Measurements from ENCODE around the gene TEAD1. TPM values are rescaled to one million over a fixed set of nuclear protein-coding genes. Genes with fewer than 3 reads are reported as not detected.

TEAD1 gene
- total and polyA plus RNA-seq, 7 donors, result 3.2 to 200 (median 155) TPM

DNA sequence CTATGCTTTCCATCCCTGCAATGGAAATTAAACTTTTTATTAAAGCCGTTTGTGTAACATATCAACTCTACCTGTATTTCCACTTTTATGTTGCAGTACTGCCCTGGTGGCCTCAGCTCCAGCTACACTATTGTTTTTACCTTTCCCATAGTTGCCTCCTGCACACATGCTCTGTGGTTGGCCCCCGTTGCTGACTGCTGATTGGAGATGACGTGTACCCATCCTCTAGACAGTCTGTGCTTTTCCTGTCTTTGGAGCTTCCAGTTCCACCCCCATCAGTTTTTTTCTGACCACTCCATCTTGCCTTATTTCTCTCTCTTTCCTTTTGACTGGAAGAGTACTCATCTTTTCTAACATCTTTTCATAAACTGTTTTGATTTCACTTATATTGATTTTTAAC lies 123.8 kb downstream of the TEAD1 start:
- no peaks in the 10 kb centered on the region for H3K9me3 ChIP-seq
- no peaks in the 10 kb centered on the region for H3K27me3 ChIP-seq
- H3K4me3 ChIP-seq, result no peak overlapping the region
- no peaks in the 10 kb centered on the region for H3K36me3 ChIP-seq
- 83 to 86% methylated on average over 3 of the region's 3 CpGs for WGBS, 2 donors
- no peak for DNase-seq
- H3K27ac ChIP-seq, result peak overlapping the region; percentile 25 to 81 (median 78)
- TF ChIP-seq, protein P1, sequence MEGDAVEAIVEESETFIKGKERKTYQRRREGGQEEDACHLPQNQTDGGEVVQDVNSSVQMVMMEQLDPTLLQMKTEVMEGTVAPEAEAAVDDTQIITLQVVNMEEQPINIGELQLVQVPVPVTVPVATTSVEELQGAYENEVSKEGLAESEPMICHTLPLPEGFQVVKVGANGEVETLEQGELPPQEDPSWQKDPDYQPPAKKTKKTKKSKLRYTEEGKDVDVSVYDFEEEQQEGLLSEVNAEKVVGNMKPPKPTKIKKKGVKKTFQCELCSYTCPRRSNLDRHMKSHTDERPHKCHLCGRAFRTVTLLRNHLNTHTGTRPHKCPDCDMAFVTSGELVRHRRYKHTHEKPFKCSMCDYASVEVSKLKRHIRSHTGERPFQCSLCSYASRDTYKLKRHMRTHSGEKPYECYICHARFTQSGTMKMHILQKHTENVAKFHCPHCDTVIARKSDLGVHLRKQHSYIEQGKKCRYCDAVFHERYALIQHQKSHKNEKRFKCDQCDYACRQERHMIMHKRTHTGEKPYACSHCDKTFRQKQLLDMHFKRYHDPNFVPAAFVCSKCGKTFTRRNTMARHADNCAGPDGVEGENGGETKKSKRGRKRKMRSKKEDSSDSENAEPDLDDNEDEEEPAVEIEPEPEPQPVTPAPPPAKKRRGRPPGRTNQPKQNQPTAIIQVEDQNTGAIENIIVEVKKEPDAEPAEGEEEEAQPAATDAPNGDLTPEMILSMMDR (IDR thresholded peaks at IDR 0.05), result no peak
- no peak for TF ChIP-seq POLR2A (IDR thresholded peaks at IDR 0.05)
- no peak for TF ChIP-seq POLR2AphosphoS5 (IDR thresholded peaks at IDR 0.05)
- TF ChIP-seq EP300 (IDR thresholded peaks at IDR 0.05), result no peak
- intact Hi-C loops (cut with DNase I), result no loop called here
- peaks cover 0 to 61% (median 44%) of the 10 kb centered on the region in 4 donors for H3K4me1 ChIP-seq

DNA sequence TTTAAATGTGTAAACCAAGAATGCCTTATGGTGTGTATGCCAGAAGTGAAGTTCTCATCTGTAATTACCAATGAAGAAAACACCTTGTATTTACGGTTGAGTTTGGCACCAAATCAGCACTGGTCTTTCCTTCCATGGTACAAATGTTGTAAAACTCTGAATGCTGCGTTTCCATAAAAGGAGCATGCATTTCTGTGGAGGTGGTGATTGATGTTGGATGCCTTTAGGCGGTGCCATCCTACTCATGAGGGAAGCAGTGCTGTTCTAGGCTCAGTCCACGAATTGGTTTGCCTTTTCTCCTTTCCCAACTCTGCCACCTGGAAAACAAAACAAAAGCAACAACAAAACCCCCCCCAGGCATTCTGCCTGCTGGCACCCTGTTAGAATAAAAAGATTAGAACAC lies 124.4 kb downstream of the TEAD1 start:
- intact Hi-C loops (cut with DNase I), result no loop called here
- whole genome bisulfite sequencing, 2 donors, result 23 to 49% methylated on average over 4 of the region's 4 CpGs
- Histone ChIP-seq H3K4me3 (no peak overlapping the region), H3K27ac (peak overlapping the region; percentile 25 to 81 (median 78)), H3K9me3 (no peaks in the 10 kb centered on the region), H3K4me1 (peaks cover 0 to 67% (median 51%) of the 10 kb centered on the region in 4 donors), H3K36me3 (no peaks in the 10 kb centered on the region), H3K27me3 (no peaks in the 10 kb centered on the region)
- peak in 1 of 4 donors; percentile 27 for TF ChIP-seq EP300 (IDR thresholded peaks at IDR 0.05)
- TF ChIP-seq POLR2A (IDR thresholded peaks at IDR 0.05), result no peak
- TF ChIP-seq, protein P1 (IDR thresholded peaks at IDR 0.05), result no peak
- TF ChIP-seq POLR2AphosphoS5 (IDR thresholded peaks at IDR 0.05), result peak in 2 of 4 donors; percentile 30 to 31
- peak; percentile 68 for DNase-seq

DNA sequence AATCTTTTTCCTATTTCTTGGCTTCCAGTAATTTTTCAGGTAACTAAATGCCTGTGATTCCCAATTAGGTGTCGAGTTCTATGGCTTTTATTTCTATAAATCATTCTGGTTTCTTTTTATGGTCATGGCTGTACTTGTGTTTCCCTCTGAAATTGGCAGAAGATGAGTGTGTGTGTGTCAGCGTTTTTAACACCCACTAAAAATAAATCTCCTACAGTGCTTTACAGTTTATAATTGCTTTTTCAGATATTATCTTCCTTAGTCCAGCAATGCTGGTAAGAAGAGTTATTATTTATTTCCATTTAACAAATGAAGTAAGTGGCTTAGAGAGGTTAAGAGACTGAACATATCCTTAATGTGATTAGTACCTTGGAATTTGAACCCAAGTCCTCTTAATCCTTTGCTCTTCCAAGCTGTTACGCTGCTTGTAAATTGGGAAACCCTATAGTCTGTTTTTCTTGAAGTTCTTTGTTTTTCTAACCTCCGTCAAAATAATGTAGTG lies 125.2 kb downstream of the TEAD1 start:
- Histone ChIP-seq H3K27me3 (no peaks in the 10 kb centered on the region), H3K4me1 (peaks cover 0 to 70% (median 58%) of the 10 kb centered on the region in 4 donors), H3K4me3 (no peak overlapping the region), H3K9me3 (no peaks in the 10 kb centered on the region), H3K36me3 (no peaks in the 10 kb centered on the region), H3K27ac (peak overlapping the region; percentile 25 to 81 (median 78))
- 11 to 51% methylated on average over 4 of the region's 4 CpGs for WGBS, 2 donors
- TF ChIP-seq EP300 (IDR thresholded peaks at IDR 0.05) (no peak), POLR2AphosphoS5 (IDR thresholded peaks at IDR 0.05) (no peak), POLR2A (IDR thresholded peaks at IDR 0.05) (no peak)
- TF ChIP-seq, protein P1 (IDR thresholded peaks at IDR 0.05), result no peak
- intact Hi-C loops (cut with DNase I), result no loop called here
- DNase-seq, result no peak

DNA sequence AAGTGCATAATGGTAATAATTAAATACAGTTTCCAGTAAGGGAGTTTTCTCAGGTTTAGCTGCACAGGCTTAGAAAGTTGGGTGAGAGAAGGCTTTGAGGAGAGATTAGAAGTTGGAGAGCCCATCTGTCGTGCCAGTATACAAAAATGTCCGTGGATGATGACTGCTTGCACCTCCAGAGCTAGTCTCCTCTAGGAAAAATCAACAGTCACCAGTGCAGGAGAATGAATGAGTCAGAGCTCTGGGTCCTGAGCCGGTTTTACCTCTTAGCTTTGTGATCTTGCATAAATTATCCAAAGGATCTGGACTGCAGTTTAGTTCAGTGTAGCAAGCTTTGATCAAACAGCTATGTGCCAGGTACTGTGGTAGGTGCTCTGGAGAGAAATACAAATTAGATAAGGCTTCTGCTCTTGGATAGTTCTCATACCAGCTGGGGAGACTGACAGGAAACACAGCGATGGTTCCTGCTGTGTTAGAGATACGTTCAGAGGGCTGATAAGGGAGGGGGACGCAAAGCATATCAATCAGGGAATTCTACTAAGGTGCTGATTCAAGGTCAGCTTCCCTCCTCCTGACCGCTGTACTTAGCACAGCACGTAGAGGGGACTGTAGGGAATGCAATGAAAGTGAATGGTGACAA lies 125.9 kb downstream of the TEAD1 start:
- Histone ChIP-seq H3K4me1 (peaks cover 0 to 71% (median 62%) of the 10 kb centered on the region in 4 donors), H3K27me3 (no peaks in the 10 kb centered on the region), H3K27ac (peak overlapping the region; percentile 41 to 81 (median 78)), H3K9me3 (no peaks in the 10 kb centered on the region), H3K36me3 (no peaks in the 10 kb centered on the region), H3K4me3 (no peak overlapping the region)
- TF ChIP-seq POLR2AphosphoS5 (IDR thresholded peaks at IDR 0.05) (peak in 1 of 4 donors; percentile 18), EP300 (IDR thresholded peaks at IDR 0.05) (no peak), POLR2A (IDR thresholded peaks at IDR 0.05) (no peak)
- TF ChIP-seq, protein P1 (IDR thresholded peaks at IDR 0.05), result no peak
- no peak for DNase-seq
- intact Hi-C loops (cut with DNase I), result no loop called here
- 14 to 26% methylated on average over 8 of the region's 8 CpGs for WGBS, 2 donors
